ENCODE results near the gene POU2F1. TPM values are rescaled to one million over a fixed set of nuclear protein-coding genes. Genes with fewer than 3 reads are reported as not detected.

The POU2F1 gene
- total and polyA plus RNA-seq, 12 donors, result 1.3 to 13.9 (median 10.1) TPM

DNA sequence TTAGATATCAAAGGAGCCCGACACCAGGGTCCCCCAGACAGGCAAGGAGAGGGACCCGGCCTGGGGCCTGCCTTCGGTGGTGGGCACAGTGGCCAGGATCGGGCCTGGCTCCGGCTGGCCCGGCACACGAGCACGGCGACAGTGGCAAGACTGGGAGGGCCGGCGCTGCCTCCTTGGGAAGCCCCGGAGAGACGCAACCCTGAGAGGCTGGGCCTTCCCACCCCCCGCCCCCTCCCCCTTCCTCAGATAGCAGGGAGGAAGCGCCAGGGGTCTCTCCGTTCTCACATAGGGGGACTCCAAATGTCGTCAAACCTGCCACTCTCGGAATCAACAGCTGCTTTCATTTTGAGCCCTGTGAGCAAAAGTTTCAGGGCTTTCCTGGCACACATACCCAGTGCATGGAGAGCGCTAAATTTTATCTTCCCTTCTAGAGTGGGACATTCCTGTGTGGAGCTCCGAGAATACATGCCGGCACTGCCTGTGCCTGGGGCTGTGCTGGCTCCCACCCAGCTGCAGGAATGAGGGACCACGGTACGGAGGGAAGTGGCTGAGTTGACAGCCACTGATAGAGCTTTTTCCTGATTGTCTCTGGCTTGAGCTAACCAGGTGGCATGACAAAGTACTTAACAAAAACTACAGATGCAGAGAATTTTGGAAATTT, 235.2 kb downstream of the POU2F1 start:
- DNase-seq (peak; percentile 30 to 43), ATAC-seq (peak; percentile 56 to 88 (median 72))
- H3K27ac ChIP-seq, result peak overlapping the region; percentile 67 to 92 (median 85)
- no peaks in the 10 kb centered on the region for H3K36me3 ChIP-seq
- peak overlapping the region; percentile 61 to 97 (median 74) for H3K4me3 ChIP-seq
- H3K4me1 ChIP-seq, result peaks cover 0 to 15% (median 9%) of the 10 kb centered on the region in 9 donors
- H3K27me3 ChIP-seq, result peaks cover 0 to 5% (median 0%) of the 10 kb centered on the region in 7 donors
- WGBS, 2 donors, result 1% methylated on average over 23 of the region's 23 CpGs
- no peaks in the 10 kb centered on the region for H3K9me3 ChIP-seq
- TF ChIP-seq, protein P1, sequence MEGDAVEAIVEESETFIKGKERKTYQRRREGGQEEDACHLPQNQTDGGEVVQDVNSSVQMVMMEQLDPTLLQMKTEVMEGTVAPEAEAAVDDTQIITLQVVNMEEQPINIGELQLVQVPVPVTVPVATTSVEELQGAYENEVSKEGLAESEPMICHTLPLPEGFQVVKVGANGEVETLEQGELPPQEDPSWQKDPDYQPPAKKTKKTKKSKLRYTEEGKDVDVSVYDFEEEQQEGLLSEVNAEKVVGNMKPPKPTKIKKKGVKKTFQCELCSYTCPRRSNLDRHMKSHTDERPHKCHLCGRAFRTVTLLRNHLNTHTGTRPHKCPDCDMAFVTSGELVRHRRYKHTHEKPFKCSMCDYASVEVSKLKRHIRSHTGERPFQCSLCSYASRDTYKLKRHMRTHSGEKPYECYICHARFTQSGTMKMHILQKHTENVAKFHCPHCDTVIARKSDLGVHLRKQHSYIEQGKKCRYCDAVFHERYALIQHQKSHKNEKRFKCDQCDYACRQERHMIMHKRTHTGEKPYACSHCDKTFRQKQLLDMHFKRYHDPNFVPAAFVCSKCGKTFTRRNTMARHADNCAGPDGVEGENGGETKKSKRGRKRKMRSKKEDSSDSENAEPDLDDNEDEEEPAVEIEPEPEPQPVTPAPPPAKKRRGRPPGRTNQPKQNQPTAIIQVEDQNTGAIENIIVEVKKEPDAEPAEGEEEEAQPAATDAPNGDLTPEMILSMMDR (IDR thresholded peaks at IDR 0.05), result no peak
- intact Hi-C loops (cut with DNase I), result loop anchor here in 1 of 10 donors (5.0 kb wide), 1 partner anchor 76 kb away; no protein-coding TSS in a partner anchor

DNA sequence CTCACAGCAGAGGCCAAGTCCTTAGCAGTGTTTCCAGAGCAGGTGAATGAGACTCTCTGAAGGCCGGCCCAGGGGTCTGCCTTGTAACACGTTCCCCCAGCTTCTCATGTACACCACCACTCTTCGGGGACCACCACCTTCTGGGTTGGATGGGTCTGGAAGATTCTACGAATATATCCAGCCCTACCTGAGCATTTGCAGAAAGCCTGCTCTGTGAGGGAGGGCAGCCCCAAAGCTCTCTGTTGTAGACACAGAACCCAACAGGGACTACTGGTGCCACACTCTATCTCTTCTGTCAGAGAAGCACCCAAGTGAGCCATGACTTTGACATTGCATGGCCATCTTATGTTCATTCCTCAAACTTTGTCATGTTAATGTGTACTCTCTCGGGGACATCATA, 235.8 kb downstream of the POU2F1 start:
- Histone ChIP-seq H3K27me3 (peaks cover 0 to 4% (median 0%) of the 10 kb centered on the region in 7 donors), H3K27ac (peak overlapping the region in 6 of 10 donors; percentile 83 to 92 (median 88)), H3K4me1 (peaks cover 0 to 15% (median 9%) of the 10 kb centered on the region in 9 donors), H3K4me3 (peak overlapping the region in 3 of 10 donors; percentile 64 to 77 (median 75)), H3K36me3 (no peaks in the 10 kb centered on the region), H3K9me3 (no peaks in the 10 kb centered on the region)
- TF ChIP-seq, protein P1 (IDR thresholded peaks at IDR 0.05), result no peak
- WGBS, 2 donors, result 91 to 94% methylated on average over 5 of the region's 5 CpGs
- DNase-seq (no peak), ATAC-seq (no peak)
- intact Hi-C loops (cut with DNase I), result loop anchor here in 1 of 10 donors (5.0 kb wide), 1 partner anchor 76 kb away; no protein-coding TSS in a partner anchor

DNA sequence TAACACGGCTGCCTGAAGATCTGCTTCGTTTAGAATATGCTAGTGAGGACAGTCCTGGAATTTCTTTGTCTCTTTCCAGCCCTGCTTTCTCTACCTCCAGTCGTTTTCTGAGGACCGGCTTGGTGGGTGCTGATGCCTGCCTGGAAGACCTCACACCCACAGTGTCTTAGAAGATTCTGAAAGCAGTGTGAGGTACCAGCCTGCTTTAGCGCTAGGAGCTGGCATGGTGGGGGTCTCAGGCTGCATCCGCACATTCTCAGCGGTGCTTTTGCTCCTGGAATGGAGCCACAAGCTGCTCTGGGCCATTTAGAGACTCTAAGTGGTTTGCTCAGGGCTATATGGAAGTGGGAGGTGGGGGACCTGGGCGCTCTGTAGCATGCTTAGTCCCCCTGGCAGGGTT, 236.2 kb downstream of the POU2F1 start:
- ATAC-seq, result no peak
- no peaks in the 10 kb centered on the region for H3K36me3 ChIP-seq
- H3K27me3 ChIP-seq, result peaks cover 0 to 1% (median 0%) of the 10 kb centered on the region in 7 donors
- H3K4me1 ChIP-seq, result peaks cover 0 to 15% (median 9%) of the 10 kb centered on the region in 9 donors
- no peak overlapping the region for H3K27ac ChIP-seq
- WGBS, 2 donors, result 81 to 82% methylated on average over 8 of the region's 8 CpGs
- intact Hi-C loops (cut with DNase I), result loop anchor here in 1 of 10 donors (5.0 kb wide), 1 partner anchor 75 kb away; no protein-coding TSS in a partner anchor
- no peak overlapping the region for H3K4me3 ChIP-seq
- DNase-seq, result no peak
- TF ChIP-seq, protein P1 (IDR thresholded peaks at IDR 0.05), result no peak
- H3K9me3 ChIP-seq, result no peaks in the 10 kb centered on the region

DNA sequence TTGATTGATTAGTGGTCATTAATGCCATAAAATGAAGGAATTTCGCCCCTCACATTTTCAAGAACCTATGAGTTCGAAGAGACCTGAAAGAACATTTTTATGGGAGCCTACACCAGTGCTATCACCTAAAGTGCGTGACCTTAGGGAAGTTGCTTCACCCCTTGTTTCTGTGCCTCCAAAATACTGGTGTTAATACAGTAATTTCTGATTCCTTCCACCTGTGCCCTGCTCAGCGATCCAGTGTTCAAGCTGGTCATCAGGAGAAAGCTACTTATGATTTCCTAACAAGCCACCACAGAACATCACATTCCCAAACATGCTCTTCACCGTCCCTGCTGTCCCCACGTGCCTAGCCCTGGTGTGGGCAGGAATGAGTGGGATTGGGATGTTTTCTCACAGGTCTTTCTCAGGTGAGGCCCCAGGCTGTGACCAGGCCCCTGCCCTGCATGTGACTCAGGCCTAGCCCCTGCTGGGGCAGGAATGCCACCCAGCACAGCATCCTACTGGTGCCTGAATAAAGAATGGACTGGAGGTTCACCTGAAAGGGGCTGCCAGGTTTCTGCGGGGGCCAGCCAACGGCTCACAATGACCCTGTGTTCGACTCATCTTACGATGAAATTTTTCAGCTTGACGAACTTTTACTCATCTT, 237.4 kb downstream of the POU2F1 start:
- DNase-seq (no peak), ATAC-seq (no peak)
- TF ChIP-seq, protein P1 (IDR thresholded peaks at IDR 0.05), result no peak
- Histone ChIP-seq H3K4me1 (peaks cover 0 to 15% (median 9%) of the 10 kb centered on the region in 9 donors), H3K36me3 (no peaks in the 10 kb centered on the region), H3K27me3 (no peaks in the 10 kb centered on the region), H3K9me3 (no peaks in the 10 kb centered on the region), H3K27ac (no peak overlapping the region), H3K4me3 (no peak overlapping the region)
- 78 to 82% methylated on average over 11 of the region's 11 CpGs for WGBS, 2 donors
- intact Hi-C loops (cut with DNase I), result loop anchor here in 1 of 10 donors (5.0 kb wide), 1 partner anchor 74 kb away; no protein-coding TSS in a partner anchor
